ENCODE data around the gene RFTN1.

Gene RFTN1

DNA sequence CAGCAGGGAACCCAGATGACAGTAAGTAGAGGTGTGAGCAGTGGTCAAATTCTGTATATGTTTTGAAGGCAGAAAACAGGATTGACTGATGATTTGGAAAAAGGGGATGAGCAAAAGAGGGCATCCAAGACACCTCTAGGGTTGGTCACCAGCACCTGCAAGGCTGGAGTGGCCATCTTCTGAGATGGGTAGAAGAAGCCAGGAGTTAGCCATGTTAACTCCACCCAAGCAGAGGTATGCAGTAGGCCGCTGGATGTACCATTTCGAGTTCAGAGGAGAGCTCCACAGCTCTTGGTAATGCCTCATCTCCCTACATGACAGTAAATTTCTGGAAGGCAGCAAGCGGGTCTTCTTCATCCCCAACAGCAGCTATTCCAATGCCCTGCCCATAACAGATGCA is 7.0 kb downstream of the RFTN1 start:
- DNase-seq (ENCODE audit: low read depth, low spot score): no peak
- no peak overlapping the region for H3K4me3 ChIP-seq (ENCODE audit: low read depth, low read length)
- ChIA-PET CTCF (interaction anchor here (0.7 to 2.3 kb wide), 2 partner anchors 8 to 216 kb away, joined by 3 to 7 read pairs; no protein-coding TSS in a partner anchor), POLR2A (no interaction called here)
- TF ChIP-seq, protein P1, sequence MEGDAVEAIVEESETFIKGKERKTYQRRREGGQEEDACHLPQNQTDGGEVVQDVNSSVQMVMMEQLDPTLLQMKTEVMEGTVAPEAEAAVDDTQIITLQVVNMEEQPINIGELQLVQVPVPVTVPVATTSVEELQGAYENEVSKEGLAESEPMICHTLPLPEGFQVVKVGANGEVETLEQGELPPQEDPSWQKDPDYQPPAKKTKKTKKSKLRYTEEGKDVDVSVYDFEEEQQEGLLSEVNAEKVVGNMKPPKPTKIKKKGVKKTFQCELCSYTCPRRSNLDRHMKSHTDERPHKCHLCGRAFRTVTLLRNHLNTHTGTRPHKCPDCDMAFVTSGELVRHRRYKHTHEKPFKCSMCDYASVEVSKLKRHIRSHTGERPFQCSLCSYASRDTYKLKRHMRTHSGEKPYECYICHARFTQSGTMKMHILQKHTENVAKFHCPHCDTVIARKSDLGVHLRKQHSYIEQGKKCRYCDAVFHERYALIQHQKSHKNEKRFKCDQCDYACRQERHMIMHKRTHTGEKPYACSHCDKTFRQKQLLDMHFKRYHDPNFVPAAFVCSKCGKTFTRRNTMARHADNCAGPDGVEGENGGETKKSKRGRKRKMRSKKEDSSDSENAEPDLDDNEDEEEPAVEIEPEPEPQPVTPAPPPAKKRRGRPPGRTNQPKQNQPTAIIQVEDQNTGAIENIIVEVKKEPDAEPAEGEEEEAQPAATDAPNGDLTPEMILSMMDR (IDR thresholded peaks at IDR 0.05; ENCODE audit: insufficient read depth, low read length, missing control alignments): no peak

DNA sequence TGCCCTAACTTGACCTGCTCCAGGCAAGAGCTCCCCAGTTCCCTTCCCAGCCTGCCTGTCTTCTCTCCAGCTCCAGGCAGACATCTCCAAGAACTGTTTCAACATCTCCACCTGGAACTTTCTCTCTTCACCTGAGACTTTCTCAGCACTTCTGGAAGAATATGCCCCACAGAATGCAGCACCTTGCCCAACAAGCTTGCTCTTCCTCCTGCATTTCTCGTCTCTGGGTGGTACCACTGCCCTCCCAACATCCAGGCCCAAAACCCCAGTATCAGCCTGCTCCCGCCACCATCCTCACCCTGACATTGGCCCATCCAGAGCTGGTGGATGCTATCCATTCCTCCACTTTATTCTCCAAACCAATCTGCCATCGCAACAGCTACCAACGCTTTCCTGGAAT is 8.8 kb downstream of the RFTN1 start:
- TF ChIP-seq, protein P1 (IDR thresholded peaks at IDR 0.05; ENCODE audit: insufficient read depth, low read length, missing control alignments): no peak
- ChIA-PET POLR2A (no interaction called here), CTCF (interaction anchor here (1.2 to 2.3 kb wide), 3 partner anchors 214 to 236 kb away, joined by 3 to 7 read pairs (median 3); no protein-coding TSS in a partner anchor)
- DNase-seq (ENCODE audit: low read depth, low spot score): no peak
- no peak overlapping the region for H3K4me3 ChIP-seq (ENCODE audit: low read depth, low read length)

DNA sequence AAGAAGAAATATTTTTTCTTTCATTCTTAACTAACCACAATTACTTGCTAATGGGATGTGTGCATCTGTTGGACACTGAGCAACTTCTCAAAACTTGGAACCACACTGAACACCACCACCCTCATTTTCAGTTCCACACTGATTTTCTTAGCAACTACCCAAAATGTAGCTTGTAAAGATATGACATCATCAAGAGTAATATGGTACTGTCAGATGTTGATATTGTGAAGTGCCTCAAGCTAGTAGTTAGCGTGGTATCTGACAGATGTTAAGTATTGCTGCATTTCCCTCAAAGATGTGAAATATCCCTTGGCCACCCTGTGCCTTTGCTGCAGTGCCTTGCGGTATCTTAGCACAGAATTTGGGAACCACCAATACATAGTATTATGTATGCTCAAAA is 9.3 kb downstream of the RFTN1 start:
- H3K4me3 ChIP-seq (ENCODE audit: low read depth, low read length): no peak overlapping the region
- CTCF ChIA-PET: no interaction called here
- TF ChIP-seq, protein P1 (IDR thresholded peaks at IDR 0.05; ENCODE audit: insufficient read depth, low read length, missing control alignments): no peak
- no peak for DNase-seq (ENCODE audit: low read depth, low spot score)
- POLR2A ChIA-PET: no interaction called here

DNA sequence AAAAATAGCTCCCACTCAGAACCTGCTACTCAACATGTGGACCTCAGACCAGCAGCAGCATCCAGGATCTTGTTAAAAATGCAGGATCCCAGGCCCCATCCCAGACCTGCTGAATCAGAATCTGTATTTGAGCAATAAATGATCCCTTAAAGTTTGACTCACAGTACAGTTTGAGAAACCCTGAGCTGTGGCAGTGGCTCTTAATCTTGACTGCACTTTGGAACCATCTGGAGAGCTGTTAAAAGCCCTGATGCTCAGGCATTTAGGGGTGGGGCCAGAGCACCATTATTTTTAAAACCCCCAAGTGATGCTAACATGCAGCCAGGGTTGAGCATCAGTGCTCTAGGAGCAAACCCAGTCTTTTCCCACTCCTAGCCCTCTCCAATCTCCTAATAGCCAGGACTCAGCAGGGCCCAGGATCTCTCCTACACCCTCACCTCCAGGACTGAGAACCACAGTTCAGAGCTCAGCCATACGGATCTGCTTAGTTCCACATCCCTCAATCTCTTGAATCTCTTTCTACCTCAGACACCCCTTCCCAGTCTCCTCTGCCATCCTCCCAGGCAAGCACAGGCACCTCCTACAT is 10.2 kb downstream of the RFTN1 start:
- DNase-seq (ENCODE audit: low read depth, low spot score): no peak
- ChIA-PET CTCF (no interaction called here), POLR2A (no interaction called here)
- no peak overlapping the region for H3K4me3 ChIP-seq (ENCODE audit: low read depth, low read length)
- TF ChIP-seq, protein P1 (IDR thresholded peaks at IDR 0.05; ENCODE audit: insufficient read depth, low read length, missing control alignments): no peak

DNA sequence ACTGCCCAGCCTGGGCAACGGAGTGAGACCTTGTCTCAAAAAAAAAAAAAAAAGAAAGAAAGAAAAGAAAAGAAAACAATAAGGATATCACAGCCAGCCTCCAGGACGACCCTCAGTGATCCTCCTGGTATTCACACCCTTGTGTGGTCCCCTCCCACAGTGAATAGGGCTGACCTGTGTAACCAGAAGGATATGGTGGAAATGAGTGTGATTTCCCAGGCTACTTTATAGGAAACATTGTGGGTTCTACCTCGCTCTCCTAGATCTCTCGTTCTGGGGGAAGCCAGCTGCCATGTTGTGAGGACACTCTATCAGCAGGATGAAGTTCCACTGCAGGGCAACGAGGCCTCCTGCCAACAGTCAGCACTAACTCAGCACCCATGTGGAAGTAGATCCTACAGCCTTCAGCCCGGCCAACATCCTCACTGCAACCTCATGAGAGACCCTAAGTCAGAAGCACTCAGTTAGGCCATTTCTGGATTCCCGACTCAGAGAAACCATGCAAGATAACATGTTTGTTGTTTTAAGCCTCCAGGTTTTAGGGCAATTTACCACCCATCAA is 11.1 kb downstream of the RFTN1 start:
- TF ChIP-seq, protein P1 (IDR thresholded peaks at IDR 0.05; ENCODE audit: insufficient read depth, low read length, missing control alignments): no peak
- no peak overlapping the region for H3K4me3 ChIP-seq (ENCODE audit: low read depth, low read length)
- DNase-seq (ENCODE audit: low read depth, low spot score): no peak
- POLR2A ChIA-PET: no interaction called here
- CTCF ChIA-PET: no interaction called here

DNA sequence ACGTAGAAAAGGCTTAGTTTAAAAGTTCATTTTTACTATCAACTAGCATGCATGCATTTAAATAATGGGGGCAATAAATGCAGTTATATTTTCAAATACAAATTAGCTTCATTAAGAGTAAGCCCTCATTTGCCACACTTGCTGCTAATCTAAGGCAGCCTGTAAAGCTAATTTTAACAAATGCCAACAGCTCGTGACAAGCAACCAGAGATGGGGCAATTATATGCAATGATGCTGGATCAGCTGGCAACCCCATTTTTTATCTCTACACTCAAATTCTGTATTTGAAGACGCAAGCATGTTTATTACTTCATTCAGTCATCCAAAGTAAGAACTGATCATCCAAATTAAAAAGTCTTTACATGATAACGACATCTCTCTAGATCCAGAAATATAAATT is 12.1 kb downstream of the RFTN1 start:
- TF ChIP-seq, protein P1 (IDR thresholded peaks at IDR 0.05; ENCODE audit: insufficient read depth, low read length, missing control alignments): no peak
- no peak overlapping the region for H3K4me3 ChIP-seq (ENCODE audit: low read depth, low read length)
- no peak for DNase-seq (ENCODE audit: low read depth, low spot score)
- POLR2A ChIA-PET: no interaction called here
- CTCF ChIA-PET: interaction anchor here (1.3 kb wide), 1 partner anchor 9 kb away, joined by 3 read pairs; no protein-coding TSS in a partner anchor

All from AG04449 (cell line).